ENCODE results near the gene CAPZB. TPM values are rescaled to one million over a fixed set of nuclear protein-coding genes. Genes with fewer than 3 reads are reported as not detected.

CAPZB gene
- polyA plus RNA-seq, 1 of the 3 experiments (the other 2 are of a cell fraction) = 122 TPM

GRCh38 chr1:19308509-19308907 is 176.8 kb downstream of the CAPZB start:
- Histone ChIP-seq H4K20me1 (ENCODE audit: insufficient read depth) (peaks cover 19% of the 10 kb centered on the region), H3K4me3 (ENCODE audit: low read depth in 2 of 2, low read length in 1 of 2) (no peak overlapping the region), H3K9ac (no peak overlapping the region), H3K4me1 (ENCODE audit: control insufficient read depth in 1 of 2, insufficient read depth in 2 of 2, low read depth in 1 of 2, low read length in 1 of 2) (peaks cover 5 to 20% of the 10 kb centered on the region in 2 experiments; a peak in 1 of 4 replicates), H3K79me2 (ENCODE audit: insufficient read depth) (peaks cover 44% of the 10 kb centered on the region), H3K4me2 (peak overlapping the region; percentile 79; the same call in 1 of the 2 replicates), H3K27ac (ENCODE audit: low read depth in 2 of 2, low read length in 1 of 2) (peak overlapping the region in 1 of 2 experiments; percentile 57; a peak in 1 of 4 replicates), H3K9me3 (no peaks in the 10 kb centered on the region), H3K27me3 (ENCODE audit: insufficient read depth) (no peaks in the 10 kb centered on the region), H3K9me2 (no peaks in the 10 kb centered on the region), H2AFZ (ENCODE audit: low read depth) (no peak overlapping the region), H3F3A (replicated peaks; ENCODE audit: insufficient read depth) (no peaks in the 10 kb centered on the region), H3K36me3 (replicated peaks in 1 of 2; ENCODE audit: control insufficient read depth in 1 of 2, insufficient read depth in 2 of 2, low read length in 1 of 2) (peaks cover 9 to 33% of the 10 kb centered on the region in 2 experiments)
- ChIA-PET CTCF (no interaction called here), POLR2A (no interaction called here)
- WGBS (ENCODE audit: low lambda C conversion rate) = 83% methylated on average over 2 of the region's 3 CpGs
- DNase-seq = no peak
- TF ChIP-seq SMC3 (IDR thresholded peaks at IDR 0.05; ENCODE audit: low read depth, low read length) (no peak), CHD2 (IDR thresholded peaks at IDR 0.05; ENCODE audit: low read length, partially characterized antibody) (no peak), MAX (IDR thresholded peaks at IDR 0.05; ENCODE audit: low read depth) (no peak), EP300 (IDR thresholded peaks at IDR 0.05; ENCODE audit: borderline replicate concordance in 1 of 2, low read depth in 1 of 2, low read length in 1 of 2) (no peak), USF1 (IDR thresholded peaks at IDR 0.05; ENCODE audit: borderline replicate concordance, low read depth) (no peak), RAD21 (IDR thresholded peaks at IDR 0.05; ENCODE audit: low read length) (no peak), ELF1 (IDR thresholded peaks at IDR 0.05) (no peak), RFX5 (IDR thresholded peaks at IDR 0.05; ENCODE audit: low read length) (no peak), ZBTB33 (IDR thresholded peaks at IDR 0.05; ENCODE audit: borderline replicate concordance, low read depth) (no peak), EZH2phosphoT487 (IDR thresholded peaks at IDR 0.05; ENCODE audit: borderline replicate concordance, low read depth) (no peak), NRF1 (IDR thresholded peaks at IDR 0.05; ENCODE audit: low read depth, low read length) (no peak), GATA2 (CRISPR knock-in tag; IDR thresholded peaks at IDR 0.05) (no peak), YY1 (IDR thresholded peaks at IDR 0.05; ENCODE audit: low read depth) (no peak), MEF2A (IDR thresholded peaks at IDR 0.05; ENCODE audit: borderline replicate concordance, low read depth) (no peak), MXI1 (IDR thresholded peaks at IDR 0.05; ENCODE audit: low read depth, low read length) (no peak), FOXJ3 (CRISPR knock-in tag; IDR thresholded peaks at IDR 0.05) (no peak), REST (IDR thresholded peaks at IDR 0.05; ENCODE audit: low read depth, low read length) (no peak), SIN3A (IDR thresholded peaks at IDR 0.05; ENCODE audit: borderline replicate concordance, low read depth, low read length) (no peak), JUND (IDR thresholded peaks at IDR 0.05) (no peak), RXRA (IDR thresholded peaks at IDR 0.05; ENCODE audit: borderline replicate concordance, low read depth) (no peak)

Measured in SK-N-SH (cell line).